H9 (cell line): ENCODE results near the gene PROK1. TPM values are rescaled to one million over a fixed set of nuclear protein-coding genes. Genes with fewer than 3 reads are reported as not detected.

Experiments
- DNase-seq: peaks from one replicate; pipeline ENCODE4 v3.0.0-alpha.2; 2017
- H2AFZ ChIP-seq: one replicate; pipeline ENCODE4 v1.6.1; 2013; ENCODE audit warnings: mild to moderate bottlenecking, low read length, control low read depth, moderate library complexity
- H2AK5ac ChIP-seq: 2 replicates; pipeline ENCODE4 v1.6.1; 2013; ENCODE audit warnings: low read length, control low read depth, mixed read lengths; ENCODE audit not compliant: insufficient read length
- H2BK120ac ChIP-seq: one replicate; pipeline ENCODE4 v1.6.1; 2013; ENCODE audit warnings: low read depth, mild to moderate bottlenecking, low read length, control low read depth, inconsistent platforms; ENCODE audit not compliant: poor library complexity, severe bottlenecking
- H2BK12ac ChIP-seq: 2 replicates; pipeline ENCODE4 v1.6.1; 2013; ENCODE audit warnings: low read length, control low read depth, mixed read lengths, low read depth; ENCODE audit not compliant: insufficient read length
- H2BK15ac ChIP-seq: 2 replicates; pipeline ENCODE4 v1.6.1; 2013; ENCODE audit warnings: low read depth, low read length, control low read depth
- H2BK20ac ChIP-seq: one replicate; pipeline ENCODE4 v1.6.1; 2013; ENCODE audit warnings: low read depth, mild to moderate bottlenecking, low read length, control low read depth, inconsistent platforms; ENCODE audit not compliant: poor library complexity, severe bottlenecking
- H2BK5ac ChIP-seq: 2 replicates; pipeline ENCODE4 v1.6.1; 2013; ENCODE audit warnings: low read length, control low read depth, mixed read lengths; ENCODE audit not compliant: insufficient read length
- H3K14ac ChIP-seq: 2 replicates; pipeline ENCODE4 v1.6.1; 2013; ENCODE audit warnings: low read length, control low read depth; ENCODE audit not compliant: insufficient read depth
- H3K18ac ChIP-seq: 2 replicates; pipeline ENCODE4 v1.6.1; 2013; ENCODE audit warnings: low read depth, mild to moderate bottlenecking, mixed read lengths, low read length, control low read depth; ENCODE audit not compliant: insufficient read length
- H3K23ac ChIP-seq: 2 replicates; pipeline ENCODE4 v1.6.1; 2013; ENCODE audit warnings: low read length, control low read depth, mixed read lengths, low read depth; ENCODE audit not compliant: insufficient read length
- H3K23me2 ChIP-seq: 2 replicates; pipeline ENCODE4 v1.6.1; 2013; ENCODE audit warnings: low read depth, mild to moderate bottlenecking, mixed read lengths, low read length, control low read depth; ENCODE audit not compliant: insufficient read length, poor library complexity, severe bottlenecking
- H3K27ac ChIP-seq: 2 replicates; pipeline ENCODE4 v1.5.1; 2013; ENCODE audit warnings: low read length, control low read depth, mixed read lengths, low read depth; ENCODE audit not compliant: insufficient read length
- H3K27me3 ChIP-seq: 2 replicates; pipeline ENCODE4 v1.6.1; 2013; ENCODE audit warnings: low read length, control low read depth, inconsistent platforms; ENCODE audit not compliant: insufficient read depth
- H3K4ac ChIP-seq: 2 replicates; pipeline ENCODE4 v1.6.1; 2013; ENCODE audit warnings: low read depth, mild to moderate bottlenecking, control low read depth, inconsistent platforms, low read length, moderate library complexity
- H3K4me1 ChIP-seq: 2 replicates; pipeline ENCODE4 v1.6.1; 2013; ENCODE audit warnings: low read length, control low read depth, inconsistent platforms; ENCODE audit not compliant: insufficient read depth
- H3K4me2 ChIP-seq: 2 replicates; pipeline ENCODE4 v1.6.1; 2013; ENCODE audit warnings: low read length, control low read depth, mixed read lengths; ENCODE audit not compliant: insufficient read length, insufficient read depth
- H3K56ac ChIP-seq: 2 replicates; pipeline ENCODE4 v1.6.1; 2013; ENCODE audit warnings: low read depth, mild to moderate bottlenecking, mixed read lengths, low read length, control low read depth; ENCODE audit not compliant: insufficient read length
- H3K79me1 ChIP-seq: 2 replicates; pipeline ENCODE4 v1.6.1; 2013; ENCODE audit warnings: low read depth, mild to moderate bottlenecking, moderate library complexity, low read length, control low read depth, inconsistent platforms; ENCODE audit not compliant: insufficient read depth, poor library complexity, severe bottlenecking
- H3K79me2 ChIP-seq: 2 replicates; pipeline ENCODE4 v1.6.1; 2013; ENCODE audit warnings: low read length, control low read depth, inconsistent platforms; ENCODE audit not compliant: insufficient read depth
- H3K9ac ChIP-seq: 2 replicates; pipeline ENCODE4 v1.6.1; 2013; ENCODE audit warnings: low read length, control low read depth, mixed read lengths; ENCODE audit not compliant: insufficient read length; ENCODE audit errors: extremely low read depth
- H3K9me3 ChIP-seq: one replicate; pipeline ENCODE4 v1.6.1; 2013; ENCODE audit warnings: low read depth, low read length, inconsistent platforms; ENCODE audit not compliant: control insufficient read depth
- H3T11ph ChIP-seq: one replicate; pipeline ENCODE4 v1.6.1; 2013; ENCODE audit warnings: mild to moderate bottlenecking, low read length, control low read depth, inconsistent platforms
- H4K20me1 ChIP-seq: one replicate; pipeline ENCODE4 v1.6.1; 2013; ENCODE audit not compliant: control insufficient read depth, insufficient read length, insufficient read depth
- H4K5ac ChIP-seq: 2 replicates; pipeline ENCODE4 v1.6.1; 2013; ENCODE audit warnings: low read depth, mild to moderate bottlenecking, mixed read lengths, low read length, control low read depth; ENCODE audit not compliant: insufficient read length
- H4K8ac ChIP-seq: replicated peaks from 2 replicates; pipeline ENCODE4 v1.6.1; 2013; ENCODE audit warnings: low read length, control low read depth, mixed read lengths, low read depth; ENCODE audit not compliant: insufficient read length
- H4K91ac ChIP-seq: 2 replicates; pipeline ENCODE4 v1.6.1; 2013; ENCODE audit warnings: low read depth, mild to moderate bottlenecking, moderate library complexity, mixed read lengths, low read length, control low read depth; ENCODE audit not compliant: insufficient read length
- H3K27ac Mint-ChIP-seq, 3 experiments: 2 replicates in 2 of 3; 3 replicates in 1 of 3; pipeline ENCODE4 v1.8.0; 2020 to 2021; ENCODE audit warnings: mixed read lengths in 3 of 3, mild to moderate bottlenecking in 1 of 3, moderate library complexity in 1 of 3
- H3K27me3 Mint-ChIP-seq: 2 replicates; pipeline ENCODE4 v1.8.0; 2021; ENCODE audit warnings: low read depth, mild to moderate bottlenecking, moderate library complexity, mixed read lengths
- H3K36me3 Mint-ChIP-seq, 3 experiments: 2 replicates in 2 of 3; 3 replicates in 1 of 3; pipeline ENCODE4 v1.8.0; 2020 to 2021; ENCODE audit warnings: low read depth in 3 of 3, mixed read lengths in 3 of 3; ENCODE audit not compliant: insufficient read depth in 1 of 3
- H3K4me1 Mint-ChIP-seq, 2 experiments: 2 replicates each; pipeline ENCODE4 v1.8.0; 2020; ENCODE audit warnings: mixed read lengths in 2 of 2
- H3K4me3 Mint-ChIP-seq, 2 experiments: 2 replicates in 1 of 2; 3 replicates in 1 of 2; pipeline ENCODE4 v1.8.0; 2020 to 2021; ENCODE audit warnings: mild to moderate bottlenecking in 2 of 2, mixed read lengths in 2 of 2, moderate library complexity in 1 of 2
- H3K9me3 Mint-ChIP-seq, 2 experiments: 2 replicates in 1 of 2; 3 replicates in 1 of 2; pipeline ENCODE4 v1.8.0; 2020; ENCODE audit warnings: mild to moderate bottlenecking in 2 of 2, mixed read lengths in 2 of 2, moderate library complexity in 1 of 2
- WGBS: extraction: QIAGEN DNeasy Blood & Tissue Kit; methylation state at CpG from one replicate; pipeline ENCODE4 v1.1.7; 2013; ENCODE audit warnings: missing lambda C conversion rate, low lambda C conversion rate, mixed read lengths; ENCODE audit not compliant: insufficient read length; ENCODE audit errors: extremely low coverage; 5-methylcytosine and 5-hydroxymethylcytosine counted together
- total RNA-seq: library from RNA; stranded (reverse); gene quantifications from 2 replicates; pipeline ENCODE4 v1.2.1, GENCODE V29; 2021
- TF ChIP-seq, protein P1 (sequence below): fragments of 200-600 bp; sonication (generic); conservative IDR thresholded peaks from 3 replicates; pipeline ENCODE4 v1.8.0; 2021; ENCODE audit warnings: antibody characterized with exemption, mild to moderate bottlenecking

The PROK1 gene
- total RNA-seq, 1 experiment from 2014 or later = not detected

DNA sequence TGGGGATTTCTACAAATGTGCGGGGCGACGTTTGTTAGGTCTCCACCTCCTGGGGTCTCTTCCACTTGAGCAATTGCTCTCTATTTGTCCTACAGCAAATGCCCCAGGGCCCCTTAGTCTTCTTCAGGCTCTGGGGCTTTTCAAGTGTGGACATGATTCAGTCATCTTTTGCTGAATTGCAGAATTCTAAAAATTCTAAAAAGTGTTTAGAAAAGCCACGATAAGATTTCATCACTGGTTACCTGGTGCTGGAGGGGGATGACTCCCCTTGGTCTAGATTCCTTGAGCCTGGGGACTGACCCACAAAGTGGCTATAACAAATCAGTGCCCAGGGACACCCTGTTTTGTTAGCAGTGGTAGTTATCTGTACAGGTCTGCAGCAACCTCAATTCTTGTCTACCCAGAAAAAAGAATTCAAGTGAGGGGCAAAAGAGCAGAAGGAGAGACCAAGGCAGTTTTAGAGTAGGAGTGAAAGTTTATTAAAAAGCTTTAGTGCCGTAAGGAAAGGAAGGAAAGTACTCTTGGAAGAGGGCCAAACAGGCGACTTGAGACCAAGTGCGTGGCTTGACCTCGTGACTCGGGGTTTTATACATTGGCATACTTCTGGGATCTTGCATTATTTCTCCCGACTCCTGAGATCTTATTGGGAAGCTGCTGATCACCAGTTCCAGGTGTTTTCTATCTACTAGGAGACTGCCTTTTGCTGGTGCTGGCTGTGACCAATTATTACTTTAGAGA, 25.2 kb downstream of the PROK1 start:
- Histone ChIP-seq H3K4me2 (no peak overlapping the region), H2BK20ac (no peak overlapping the region), H2BK5ac (no peak overlapping the region), H3K4ac (no peak overlapping the region), H3K14ac (no peak overlapping the region), H3K18ac (no peak overlapping the region), H4K5ac (no peak overlapping the region), H3K79me1 (no peaks in the 10 kb centered on the region), H3K4me1 (no peaks in the 10 kb centered on the region), H2BK120ac (no peak overlapping the region), H3K79me2 (no peaks in the 10 kb centered on the region), H3K9me3 (no peaks in the 10 kb centered on the region), H3K56ac (no peak overlapping the region), H3T11ph (no peak overlapping the region), H2BK12ac (no peak overlapping the region), H3K27me3 (no peaks in the 10 kb centered on the region), H4K8ac (no peak overlapping the region), H3K23me2 (no peaks in the 10 kb centered on the region), H3K23ac (no peak overlapping the region), H4K20me1 (no peaks in the 10 kb centered on the region), H4K91ac (no peak overlapping the region), H2AFZ (no peak overlapping the region), H3K27ac (no peak overlapping the region), H2AK5ac (no peak overlapping the region), H2BK15ac (no peak overlapping the region), H3K9ac (no peak overlapping the region)
- DNase-seq = no peak
- peaks cover 21 to 26% of the 10 kb centered on the region in 2 experiments for H3K4me1 Mint-ChIP-seq
- H3K9me3 Mint-ChIP-seq = no peaks in the 10 kb centered on the region
- TF ChIP-seq, protein P1, sequence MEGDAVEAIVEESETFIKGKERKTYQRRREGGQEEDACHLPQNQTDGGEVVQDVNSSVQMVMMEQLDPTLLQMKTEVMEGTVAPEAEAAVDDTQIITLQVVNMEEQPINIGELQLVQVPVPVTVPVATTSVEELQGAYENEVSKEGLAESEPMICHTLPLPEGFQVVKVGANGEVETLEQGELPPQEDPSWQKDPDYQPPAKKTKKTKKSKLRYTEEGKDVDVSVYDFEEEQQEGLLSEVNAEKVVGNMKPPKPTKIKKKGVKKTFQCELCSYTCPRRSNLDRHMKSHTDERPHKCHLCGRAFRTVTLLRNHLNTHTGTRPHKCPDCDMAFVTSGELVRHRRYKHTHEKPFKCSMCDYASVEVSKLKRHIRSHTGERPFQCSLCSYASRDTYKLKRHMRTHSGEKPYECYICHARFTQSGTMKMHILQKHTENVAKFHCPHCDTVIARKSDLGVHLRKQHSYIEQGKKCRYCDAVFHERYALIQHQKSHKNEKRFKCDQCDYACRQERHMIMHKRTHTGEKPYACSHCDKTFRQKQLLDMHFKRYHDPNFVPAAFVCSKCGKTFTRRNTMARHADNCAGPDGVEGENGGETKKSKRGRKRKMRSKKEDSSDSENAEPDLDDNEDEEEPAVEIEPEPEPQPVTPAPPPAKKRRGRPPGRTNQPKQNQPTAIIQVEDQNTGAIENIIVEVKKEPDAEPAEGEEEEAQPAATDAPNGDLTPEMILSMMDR = no peak
- no peak overlapping the region for H3K4me3 Mint-ChIP-seq
- peaks cover under 1% of the 10 kb centered on the region; the same call in 1 of the 2 replicates for H3K27me3 Mint-ChIP-seq
- whole genome bisulfite sequencing = no CpG with 5 or more reads among the region's 10 CpGs
- H3K27ac Mint-ChIP-seq = no peak overlapping the region; a peak in 1 of 7 replicates
- no peaks in the 10 kb centered on the region for H3K36me3 Mint-ChIP-seq
